GM23338 (cell line): Measurements from ENCODE around the gene ADCY4.

Source experiments
- CREB1 ChIP-seq: fragments of 250-450 bp; sonication (Bioruptor Pico); IDR thresholded peaks from 2 replicates; pipeline ENCODE4 v1.5.0; 2020; ENCODE audit warnings: low read depth, mild to moderate bottlenecking, moderate library complexity
- EZH2 ChIP-seq: fragments of 200-600 bp; sonication (generic); IDR thresholded peaks from one replicate; pipeline ENCODE4 v1.8.0; 2017; ENCODE audit warnings: antibody characterized with exemption, mild to moderate bottlenecking, low read depth; ENCODE audit not compliant: unreplicated experiment
- NANOG ChIP-seq: IDR thresholded peaks from 2 replicates; pipeline ENCODE4 v1.6.1; 2016; ENCODE audit warnings: antibody characterized with exemption, borderline replicate concordance
- POLR2AphosphoS5 ChIP-seq: IDR thresholded peaks from 2 replicates; pipeline ENCODE4 v1.6.1; 2016; ENCODE audit warnings: antibody characterized with exemption, low read depth
- STAT1 ChIP-seq: IDR thresholded peaks from one replicate; pipeline ENCODE4 v1.6.1; 2016; ENCODE audit warnings: antibody characterized with exemption; ENCODE audit not compliant: unreplicated experiment
- ZNF331 ChIP-seq: fragments of 250-450 bp; sonication (Bioruptor Pico); IDR thresholded peaks from 2 replicates; pipeline ENCODE4 v1.5.0; 2020; ENCODE audit warnings: low read depth, mild to moderate bottlenecking, moderate library complexity
- TF ChIP-seq, protein P1 (sequence below): IDR thresholded peaks from one replicate; pipeline ENCODE4 v1.6.1; 2018; ENCODE audit warnings: antibody characterized with exemption; ENCODE audit not compliant: unreplicated experiment
- TF ChIP-seq, protein P2 (sequence below), 2 experiments: fragments of 200-600 bp in 1 of 2; sonication (generic) in 1 of 2; conservative IDR thresholded peaks; 2 replicates each; pipeline versions ENCODE4 v1.5.1 to v1.6.1; 2016 to 2017; ENCODE audit warnings: antibody characterized with exemption in 2 of 2, low read depth in 2 of 2, mild to moderate bottlenecking in 2 of 2, moderate library complexity in 1 of 2

DNA sequence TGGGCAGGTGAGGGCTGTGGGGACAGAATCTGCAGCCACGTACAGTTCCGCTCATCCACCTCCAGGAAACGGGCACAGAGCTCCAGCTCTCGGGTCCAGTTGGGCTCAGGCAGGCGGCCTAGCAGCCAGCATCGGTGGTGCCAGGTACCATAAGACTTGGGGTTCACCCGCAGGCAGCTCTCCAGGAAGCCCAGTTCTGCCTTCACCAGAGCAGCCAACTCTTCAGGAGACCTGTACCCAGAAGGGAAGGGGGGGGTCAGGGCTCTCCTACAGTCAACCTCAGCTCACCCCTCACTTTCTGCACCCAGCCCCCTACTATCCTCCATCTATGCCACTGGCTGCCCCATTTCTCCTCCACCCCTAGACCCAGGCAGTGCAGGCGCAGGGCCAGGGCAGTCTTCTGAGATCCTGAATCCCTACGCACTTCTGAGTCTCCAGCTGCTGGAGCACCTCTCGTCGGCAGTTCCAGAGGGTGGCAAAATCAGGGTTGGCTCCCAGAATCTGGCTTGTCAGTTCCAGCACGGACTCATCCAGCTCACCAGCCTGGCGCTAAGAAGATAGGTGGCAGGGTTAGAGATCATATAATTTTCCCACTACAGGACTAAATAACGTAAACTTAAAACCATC is 64.8 kb downstream of the ADCY4 start:
- TF ChIP-seq, protein P1, sequence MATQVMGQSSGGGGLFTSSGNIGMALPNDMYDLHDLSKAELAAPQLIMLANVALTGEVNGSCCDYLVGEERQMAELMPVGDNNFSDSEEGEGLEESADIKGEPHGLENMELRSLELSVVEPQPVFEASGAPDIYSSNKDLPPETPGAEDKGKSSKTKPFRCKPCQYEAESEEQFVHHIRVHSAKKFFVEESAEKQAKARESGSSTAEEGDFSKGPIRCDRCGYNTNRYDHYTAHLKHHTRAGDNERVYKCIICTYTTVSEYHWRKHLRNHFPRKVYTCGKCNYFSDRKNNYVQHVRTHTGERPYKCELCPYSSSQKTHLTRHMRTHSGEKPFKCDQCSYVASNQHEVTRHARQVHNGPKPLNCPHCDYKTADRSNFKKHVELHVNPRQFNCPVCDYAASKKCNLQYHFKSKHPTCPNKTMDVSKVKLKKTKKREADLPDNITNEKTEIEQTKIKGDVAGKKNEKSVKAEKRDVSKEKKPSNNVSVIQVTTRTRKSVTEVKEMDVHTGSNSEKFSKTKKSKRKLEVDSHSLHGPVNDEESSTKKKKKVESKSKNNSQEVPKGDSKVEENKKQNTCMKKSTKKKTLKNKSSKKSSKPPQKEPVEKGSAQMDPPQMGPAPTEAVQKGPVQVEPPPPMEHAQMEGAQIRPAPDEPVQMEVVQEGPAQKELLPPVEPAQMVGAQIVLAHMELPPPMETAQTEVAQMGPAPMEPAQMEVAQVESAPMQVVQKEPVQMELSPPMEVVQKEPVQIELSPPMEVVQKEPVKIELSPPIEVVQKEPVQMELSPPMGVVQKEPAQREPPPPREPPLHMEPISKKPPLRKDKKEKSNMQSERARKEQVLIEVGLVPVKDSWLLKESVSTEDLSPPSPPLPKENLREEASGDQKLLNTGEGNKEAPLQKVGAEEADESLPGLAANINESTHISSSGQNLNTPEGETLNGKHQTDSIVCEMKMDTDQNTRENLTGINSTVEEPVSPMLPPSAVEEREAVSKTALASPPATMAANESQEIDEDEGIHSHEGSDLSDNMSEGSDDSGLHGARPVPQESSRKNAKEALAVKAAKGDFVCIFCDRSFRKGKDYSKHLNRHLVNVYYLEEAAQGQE, result no peak
- TF ChIP-seq, protein P2, sequence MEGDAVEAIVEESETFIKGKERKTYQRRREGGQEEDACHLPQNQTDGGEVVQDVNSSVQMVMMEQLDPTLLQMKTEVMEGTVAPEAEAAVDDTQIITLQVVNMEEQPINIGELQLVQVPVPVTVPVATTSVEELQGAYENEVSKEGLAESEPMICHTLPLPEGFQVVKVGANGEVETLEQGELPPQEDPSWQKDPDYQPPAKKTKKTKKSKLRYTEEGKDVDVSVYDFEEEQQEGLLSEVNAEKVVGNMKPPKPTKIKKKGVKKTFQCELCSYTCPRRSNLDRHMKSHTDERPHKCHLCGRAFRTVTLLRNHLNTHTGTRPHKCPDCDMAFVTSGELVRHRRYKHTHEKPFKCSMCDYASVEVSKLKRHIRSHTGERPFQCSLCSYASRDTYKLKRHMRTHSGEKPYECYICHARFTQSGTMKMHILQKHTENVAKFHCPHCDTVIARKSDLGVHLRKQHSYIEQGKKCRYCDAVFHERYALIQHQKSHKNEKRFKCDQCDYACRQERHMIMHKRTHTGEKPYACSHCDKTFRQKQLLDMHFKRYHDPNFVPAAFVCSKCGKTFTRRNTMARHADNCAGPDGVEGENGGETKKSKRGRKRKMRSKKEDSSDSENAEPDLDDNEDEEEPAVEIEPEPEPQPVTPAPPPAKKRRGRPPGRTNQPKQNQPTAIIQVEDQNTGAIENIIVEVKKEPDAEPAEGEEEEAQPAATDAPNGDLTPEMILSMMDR (conservative IDR thresholded peaks at IDR 0.05; ENCODE audit: low read depth in 2 of 2), result no peak
- TF ChIP-seq CREB1 (no peak), EZH2 (no peak), POLR2AphosphoS5 (no peak), ZNF331 (CRISPR knock-in tag) (no peak), STAT1 (no peak), NANOG (no peak)
